ENCODE measurements around the gene NRDE2.

- TF ChIP-seq CTCF (IDR thresholded peaks at IDR 0.05; ENCODE audit: insufficient read depth, low read length), result no peak
- TF ChIP-seq POLR2AphosphoS5 (IDR thresholded peaks at IDR 0.05; ENCODE audit: low read depth), result 0 out of 2 replicates have a peak, but pooled peaks have one; percentile 21
- TF ChIP-seq SPI1 (IDR thresholded peaks at IDR 0.05; ENCODE audit: borderline replicate concordance, low read depth), result no peak
These were observed 54.9 kb downstream of the NRDE2 start for GRCh38 chr14:90276646-90277367.

All from HL-60 (cell line).